CD4-positive, alpha-beta T cell treated with Interleukin-15 for 1 hour (primary cell): Measurements from ENCODE around the gene TPD52L2.
"Not testable (repeated sequence)": the region's sequence is repeated elsewhere in the genome, so short reads cannot be mapped to it uniquely, and the experiment has no call there.

Source experiments
- DNase-seq: peaks from one replicate; pipeline ENCODE4 v3.0.0-alpha.2; 2020

TPD52L2 gene

GRCh38 chr20:63857764-63858392, 7.2 kb upstream of the TPD52L2 start:
- DNase-seq, result no peak

- DNase-seq, result no peak
Observed at GRCh38 chr20:63858393-63859165, 6.5 kb upstream of the TPD52L2 start.

GRCh38 chr20:63859166-63859699, 5.8 kb upstream of the TPD52L2 start:
- DNase-seq, result no peak

- DNase-seq, result peak; percentile 45
Observed at GRCh38 chr20:63860325-63861051, 4.6 kb upstream of the TPD52L2 start.

GRCh38 chr20:63861365-63861934, 3.6 kb upstream of the TPD52L2 start, which contains the start of gene ABHD16B:
Gene ABHD16B, plus strand, starts transcription at chr20:63861498. Its CDS starts 43 bp downstream, at chr20:63861541.
- no peak for DNase-seq

GRCh38 chr20:63861981-63862901, 2.8 kb upstream of the TPD52L2 start:
- DNase-seq, result no peak

GRCh38 chr20:63863021-63863797, 1.9 kb upstream of the TPD52L2 start:
- no peak for DNase-seq

GRCh38 chr20:63863798-63864544, 1.1 kb upstream of the TPD52L2 start:
- peak; percentile 91 for DNase-seq

GRCh38 chr20:63864545-63864977, 509 bp upstream of the TPD52L2 start:
- no peak for DNase-seq

GRCh38 chr20:63867042-63867441, 2.0 kb downstream of the TPD52L2 start:
- DNase-seq, result not testable (repeated sequence)

GRCh38 chr20:63868264-63868663, 3.2 kb downstream of the TPD52L2 start:
- no peak for DNase-seq

GRCh38 chr20:63873477-63873971, 8.5 kb downstream of the TPD52L2 start:
- peak; percentile 77 for DNase-seq

- peak; percentile 57 for DNase-seq
Observed at GRCh38 chr20:63874241-63874640, 9.2 kb downstream of the TPD52L2 start.

- no peak for DNase-seq
Observed at GRCh38 chr20:63876489-63877036, 11.5 kb downstream of the TPD52L2 start.

- DNase-seq, result no peak
Observed at GRCh38 chr20:63877755-63878470, 12.8 kb downstream of the TPD52L2 start.

- DNase-seq, result no peak
Observed at GRCh38 chr20:63878899-63879663, 14.0 kb downstream of the TPD52L2 start.

GRCh38 chr20:63880901-63881300, 15.8 kb downstream of the TPD52L2 start:
- DNase-seq, result not testable (repeated sequence)
